OCI-LY7 (cell line): Measurements from ENCODE around the gene SLC25A25. TPM values are rescaled to one million over a fixed set of nuclear protein-coding genes. Genes with fewer than 3 reads are reported as not detected.
A peak's percentile ranks its signal among the peaks of the same experiment; 100 is the strongest.

Experiments
- BruUV-seq: library from RNA; stranded (reverse); fragments of 400-500 nt; replicated peaks from 2 replicates; lab custom pipeline; 2021; lab: Mats Ljungman, UMichigan
- CTCF ChIA-PET: fragments of 300-600 bp; sonication (Branson Sonifier 250); formaldehyde crosslinking; loops from one replicate; lab custom pipeline; 2022; ENCODE audit warnings: antibody characterized with exemption; ENCODE audit not compliant: unreplicated experiment; lab: Charles Lee
- POLR2A ChIA-PET: fragments of 300-600 bp; sonication (Branson Sonifier 250); formaldehyde crosslinking; loops from one replicate; lab custom pipeline; 2022; ENCODE audit warnings: antibody characterized with exemption; lab: Charles Lee
- DNase-seq: peaks from one replicate; pipeline ENCODE4 v3.0.0-alpha.2; 2015; ENCODE audit warnings: low spot score
- H2AFZ ChIP-seq: fragments of 200-600 bp; sonication (generic), shearing (Covaris generic); 2 replicates; pipeline ENCODE4 v1.6.1; 2014; ENCODE audit warnings: mild to moderate bottlenecking, antibody characterized with exemption, low read length, moderate library complexity
- H3K27ac ChIP-seq: fragments of 200-600 bp; sonication (generic); 2 replicates; pipeline ENCODE4 v1.5.1; 2014; ENCODE audit warnings: mixed run types, low read depth, mild to moderate bottlenecking, moderate library complexity, low read length, inconsistent platforms; ENCODE audit not compliant: poor library complexity, severe bottlenecking
- H3K36me3 ChIP-seq: fragments of 200-600 bp; sonication (generic); 2 replicates; pipeline ENCODE4 v1.6.1; 2014; ENCODE audit warnings: mild to moderate bottlenecking, antibody characterized with exemption, low read length, moderate library complexity, mixed read lengths; ENCODE audit not compliant: insufficient read depth
- H3K4me1 ChIP-seq: fragments of 200-600 bp; sonication (generic); 2 replicates; pipeline ENCODE4 v1.5.1; 2014; ENCODE audit warnings: mild to moderate bottlenecking, low read length; ENCODE audit not compliant: insufficient read depth, poor library complexity, severe bottlenecking
- H3K4me2 ChIP-seq: fragments of 200-600 bp; sonication (generic); 2 replicates; pipeline ENCODE4 v1.6.1; 2014; ENCODE audit warnings: mild to moderate bottlenecking, low read length
- H3K4me3 ChIP-seq: fragments of 200-600 bp; sonication (generic); 2 replicates; pipeline ENCODE4 v1.5.1; 2014; ENCODE audit warnings: mild to moderate bottlenecking, low read depth, low read length; ENCODE audit not compliant: poor library complexity, severe bottlenecking
- H3K79me2 ChIP-seq: fragments of 200-600 bp; sonication (generic); 2 replicates; pipeline ENCODE4 v1.6.1; 2016; ENCODE audit warnings: low read depth, mild to moderate bottlenecking, low read length, moderate library complexity, mixed read lengths; ENCODE audit not compliant: insufficient read depth
- H3K9me2 ChIP-seq: fragments of 200-600 bp; sonication (generic); 2 replicates; pipeline ENCODE4 v1.6.1; 2016; ENCODE audit warnings: mild to moderate bottlenecking, low read length, mixed read lengths; ENCODE audit not compliant: insufficient read depth
- H3K9me3 ChIP-seq: fragments of 200-600 bp; sonication (generic); 2 replicates; pipeline ENCODE4 v1.6.1; 2014; ENCODE audit warnings: mild to moderate bottlenecking, mixed run types, low read length, mixed read lengths
- H4K20me1 ChIP-seq: fragments of 200-600 bp; sonication (generic); 2 replicates; pipeline ENCODE4 v1.6.1; 2014; ENCODE audit warnings: mild to moderate bottlenecking, antibody characterized with exemption, low read length, moderate library complexity, mixed read lengths; ENCODE audit not compliant: insufficient read depth
- EZH2phosphoT487 ChIP-seq: fragments of 200-600 bp; sonication (generic); IDR thresholded peaks from 2 replicates; pipeline ENCODE4 v1.6.1; 2018; ENCODE audit warnings: low read depth, borderline replicate concordance, mild to moderate bottlenecking, mixed run types, antibody characterized with exemption, low read length, moderate library complexity, mixed read lengths
- intact Hi-C: fragments of 100-400 bp; cut with micrococcal nuclease; formaldehyde crosslinking; loops from one replicate; pipeline ENCODE4 v1.10.0; 2022; ENCODE audit not compliant: unreplicated experiment
- total RNA-seq, 2 experiments: library from RNA; depleted of rRNA in 1 of 2; stranded (reverse); fragments of >200 nt in 1 of 2; shearing (Covaris generic) in 1 of 2; gene quantifications; 2 replicates each; pipeline ENCODE4 v1.2.3, GENCODE V29; 2014 to 2022
- TF ChIP-seq, protein P1 (sequence below): fragments of 200-600 bp; sonication (generic); conservative IDR thresholded peaks from 2 replicates; pipeline ENCODE4 v1.5.1; 2014; ENCODE audit warnings: mild to moderate bottlenecking, antibody characterized with exemption, low read length, moderate library complexity, mixed read lengths

SLC25A25 gene
- total RNA-seq, 2 experiments from 2014 or later, result 17.6 to 21.4 TPM

DNA sequence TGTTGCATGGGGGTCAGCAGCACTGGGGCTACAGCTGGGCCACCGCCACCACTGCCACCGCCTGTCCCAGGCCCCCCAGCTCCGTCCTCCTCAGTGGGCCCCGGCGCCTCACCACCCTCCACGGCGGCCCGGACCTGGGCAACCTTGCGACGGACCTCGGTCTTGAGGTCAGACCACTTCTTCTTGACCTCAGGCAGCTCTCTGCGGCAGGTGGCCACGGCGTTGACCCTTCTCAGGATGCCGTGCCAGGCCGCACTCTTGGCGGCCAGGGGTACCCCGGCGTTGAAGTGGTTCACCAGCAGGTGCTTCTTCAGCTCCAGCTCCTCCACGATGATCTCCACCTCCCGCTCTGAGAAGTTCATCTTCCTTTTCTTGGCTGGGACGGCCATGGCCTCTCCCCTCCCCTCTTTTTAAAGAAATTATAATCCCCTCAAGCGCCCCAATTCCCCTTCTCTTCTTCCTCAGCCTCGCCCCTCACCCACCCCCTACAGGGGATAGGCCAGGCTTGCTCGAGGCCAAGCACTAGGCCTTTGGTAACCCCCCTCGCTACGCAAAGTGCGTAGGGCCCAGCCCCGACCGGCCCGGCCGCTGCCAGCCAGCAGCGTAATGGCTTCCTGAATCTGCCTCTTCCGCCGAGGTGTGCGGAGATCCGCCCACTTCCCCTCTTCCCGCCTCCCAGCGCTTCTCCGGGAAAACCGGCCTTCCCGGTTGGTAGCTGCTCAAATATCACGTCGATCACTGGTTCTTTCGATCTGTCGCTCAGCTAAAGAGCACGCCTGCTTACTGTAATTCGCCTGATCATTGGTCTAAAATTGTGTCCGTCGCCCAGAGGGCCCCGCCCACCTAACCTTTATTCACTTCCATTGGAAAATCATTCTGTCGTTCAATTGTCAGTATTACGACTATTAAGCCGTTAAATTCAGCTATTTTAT lies 1.1 kb upstream of the SLC25A25 start, which contains the start of gene NAIF1:
TSS of gene NAIF1 (minus strand) at position 608 of the 932 bp plus-strand sequence. CDS start at position 389, 219 bp downstream.
- ChIA-PET POLR2A (interaction anchor here (0.6 to 1.0 kb wide), 4 partner anchors 8 to 775 kb away, joined by 3 to 4 read pairs (median 3); no protein-coding TSS in a partner anchor), CTCF (interaction anchor here (0.6 to 1.0 kb wide), 2 partner anchors 12 to 623 kb away, joined by 3 to 8 read pairs; no protein-coding TSS in a partner anchor)
- H3K4me1 ChIP-seq, result peaks cover 40% of the 10 kb centered on the region
- no peak for TF ChIP-seq EZH2phosphoT487
- TF ChIP-seq, protein P1, sequence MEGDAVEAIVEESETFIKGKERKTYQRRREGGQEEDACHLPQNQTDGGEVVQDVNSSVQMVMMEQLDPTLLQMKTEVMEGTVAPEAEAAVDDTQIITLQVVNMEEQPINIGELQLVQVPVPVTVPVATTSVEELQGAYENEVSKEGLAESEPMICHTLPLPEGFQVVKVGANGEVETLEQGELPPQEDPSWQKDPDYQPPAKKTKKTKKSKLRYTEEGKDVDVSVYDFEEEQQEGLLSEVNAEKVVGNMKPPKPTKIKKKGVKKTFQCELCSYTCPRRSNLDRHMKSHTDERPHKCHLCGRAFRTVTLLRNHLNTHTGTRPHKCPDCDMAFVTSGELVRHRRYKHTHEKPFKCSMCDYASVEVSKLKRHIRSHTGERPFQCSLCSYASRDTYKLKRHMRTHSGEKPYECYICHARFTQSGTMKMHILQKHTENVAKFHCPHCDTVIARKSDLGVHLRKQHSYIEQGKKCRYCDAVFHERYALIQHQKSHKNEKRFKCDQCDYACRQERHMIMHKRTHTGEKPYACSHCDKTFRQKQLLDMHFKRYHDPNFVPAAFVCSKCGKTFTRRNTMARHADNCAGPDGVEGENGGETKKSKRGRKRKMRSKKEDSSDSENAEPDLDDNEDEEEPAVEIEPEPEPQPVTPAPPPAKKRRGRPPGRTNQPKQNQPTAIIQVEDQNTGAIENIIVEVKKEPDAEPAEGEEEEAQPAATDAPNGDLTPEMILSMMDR, result no peak; the same call in 1 of the 2 replicates
- peak within 1 kb of the TSS; percentile 87 for H3K4me3 ChIP-seq
- peak within 1 kb of the TSS; percentile 92 for H3K27ac ChIP-seq
- peak within 1 kb of the TSS; percentile 85; the same call in 1 of the 2 replicates for H2AFZ ChIP-seq
- H3K36me3 ChIP-seq, result peaks cover 10% of the 10 kb centered on the region
- intact Hi-C loops, result loop anchor here (5.0 kb wide), 1 partner anchor 290 kb away; the partner anchor contains the start of gene SH2D3C
- no peaks in the 10 kb centered on the region for H3K9me2 ChIP-seq
- peaks cover 46% of the 10 kb centered on the region for H3K79me2 ChIP-seq
- peak within 1 kb of the TSS; percentile 89 for H3K4me2 ChIP-seq
- H3K9me3 ChIP-seq, result no peaks in the 10 kb centered on the region
- peak; percentile 100 for DNase-seq
- BruUV-seq, result TSS peak; percentile 56
- no peaks in the 10 kb centered on the region for H4K20me1 ChIP-seq

DNA sequence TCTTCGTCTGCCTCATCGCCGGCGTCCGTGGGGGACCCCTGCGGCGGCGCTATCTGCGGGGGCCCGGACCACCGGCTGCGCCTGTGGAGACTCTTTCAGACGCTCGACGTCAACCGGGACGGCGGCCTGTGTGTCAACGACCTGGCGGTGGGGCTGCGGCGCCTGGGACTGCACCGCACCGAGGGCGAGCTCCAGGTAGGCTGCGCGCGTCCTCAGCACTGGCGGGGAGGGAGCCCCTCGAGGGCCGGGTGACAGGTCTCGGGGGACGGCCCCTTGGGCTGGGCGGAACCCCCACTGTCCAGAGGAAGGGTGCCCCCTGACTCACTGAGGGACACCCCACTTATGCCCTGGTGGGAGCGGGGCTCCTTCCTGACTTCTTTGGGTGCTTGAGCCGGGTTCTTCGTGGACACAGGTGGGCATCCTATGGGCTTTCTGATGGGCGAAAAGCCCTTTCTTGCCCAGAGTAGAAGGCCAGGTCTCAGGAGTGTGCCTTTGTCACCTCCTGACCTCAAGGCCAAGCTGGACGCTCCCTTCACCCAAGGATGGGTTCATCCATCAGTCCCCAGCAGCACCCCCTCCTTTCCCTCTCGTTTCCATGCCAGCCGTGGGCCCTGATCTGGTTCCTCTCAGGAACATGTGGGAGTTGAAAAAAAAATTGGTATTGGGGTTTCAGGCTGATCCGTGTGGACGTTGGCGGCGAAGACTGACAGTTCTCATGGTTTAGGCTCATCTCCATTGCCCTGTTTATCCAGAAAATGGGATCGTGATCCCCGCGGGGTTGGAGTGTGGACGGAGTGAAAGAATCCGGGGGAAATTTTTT lies 564 bp downstream of the SLC25A25 start:
- no TSS peak for BruUV-seq
- intact Hi-C loops, result loop anchor here (5.0 kb wide), 1 partner anchor 291 kb away; the partner anchor contains the start of gene SH2D3C
- no peaks in the 10 kb centered on the region for H3K9me3 ChIP-seq
- H3K4me3 ChIP-seq, result peak overlapping the region; percentile 87
- ChIA-PET CTCF (no interaction called here), POLR2A (no interaction called here)
- H3K36me3 ChIP-seq, result peaks cover 5% of the 10 kb centered on the region
- DNase-seq, result peak; percentile 54
- no peak overlapping the region for H2AFZ ChIP-seq
- H3K4me1 ChIP-seq, result peaks cover 56% of the 10 kb centered on the region
- H3K9me2 ChIP-seq, result no peaks in the 10 kb centered on the region
- peak overlapping the region; percentile 81 for H3K4me2 ChIP-seq
- TF ChIP-seq, protein P1, result no peak
- TF ChIP-seq EZH2phosphoT487, result no peak
- H3K27ac ChIP-seq, result peak overlapping the region; percentile 48
- peaks cover 62% of the 10 kb centered on the region for H3K79me2 ChIP-seq
- H4K20me1 ChIP-seq, result no peaks in the 10 kb centered on the region
